Pulmonary artery endothelial cell (primary cell): Measurements from ENCODE around the gene GJB3. TPM values are rescaled to one million over a fixed set of nuclear protein-coding genes. Genes with fewer than 3 reads are reported as not detected.
"Not testable (repeated sequence)": the region's sequence is repeated elsewhere in the genome, so short reads cannot be mapped to it uniquely, and the experiment has no call there.

Source experiments
- DNase-seq: peaks from one replicate; pipeline ENCODE4 v3.0.0-alpha.2; 2011; ENCODE audit warnings: low read depth, low spot score
- total RNA-seq: library from RNA; depleted of rRNA; stranded (reverse); fragments of >200 nt; gene quantifications from 2 replicates; pipeline ENCODE4 v1.2.3, GENCODE V29; 2014

The GJB3 gene
- total RNA-seq, result 0.07 TPM in 1 of 2 replicates, not detected in the other

GRCh38 chr1:34781071-34781843 lies at the start of gene GJB3:
GJB3 (plus strand) TSS chr1:34781214; CDS start chr1:34784763, 3,549 bp downstream.
- DNase-seq, result no peak

GRCh38 chr1:34732831-34733230 lies 48.2 kb upstream of the GJB3 start:
- DNase-seq, result not testable (repeated sequence)

- no peak for DNase-seq
Observed at GRCh38 chr1:34736692-34737091, 44.3 kb upstream of the GJB3 start.

GRCh38 chr1:34737236-34737635 lies 43.8 kb upstream of the GJB3 start:
- not testable (repeated sequence) for DNase-seq

GRCh38 chr1:34739613-34740012 lies 41.4 kb upstream of the GJB3 start:
- no peak for DNase-seq

- DNase-seq, result no peak
Observed at GRCh38 chr1:34740161-34740868, 40.7 kb upstream of the GJB3 start.

GRCh38 chr1:34742667-34743270 lies 38.2 kb upstream of the GJB3 start:
- DNase-seq, result peak; percentile 11

- no peak for DNase-seq
Observed at GRCh38 chr1:34743775-34744174, 37.2 kb upstream of the GJB3 start.

- DNase-seq, result no peak
Observed at GRCh38 chr1:34744851-34745250, 36.2 kb upstream of the GJB3 start.

- DNase-seq, result no peak
Observed at GRCh38 chr1:34745666-34746065, 35.3 kb upstream of the GJB3 start.

GRCh38 chr1:34746101-34746500 lies 34.9 kb upstream of the GJB3 start:
- DNase-seq, result no peak

- DNase-seq, result no peak
Observed at GRCh38 chr1:34746785-34747637, 34.0 kb upstream of the GJB3 start.

- no peak for DNase-seq
Observed at GRCh38 chr1:34747638-34747941, 33.4 kb upstream of the GJB3 start.

- no peak for DNase-seq
Observed at GRCh38 chr1:34749992-34750391, 31.0 kb upstream of the GJB3 start.

GRCh38 chr1:34750610-34751009 lies 30.4 kb upstream of the GJB3 start:
- no peak for DNase-seq

- no peak for DNase-seq
Observed at GRCh38 chr1:34753163-34753562, 27.9 kb upstream of the GJB3 start.

- no peak for DNase-seq
Observed at GRCh38 chr1:34754964-34755637, 25.9 kb upstream of the GJB3 start, which contains the start of gene GJB5. GJB5 (plus strand) TSS chr1:34755047; CDS start chr1:34757331, 2,284 bp downstream.

- no peak for DNase-seq
Observed at GRCh38 chr1:34755961-34756360, 25.1 kb upstream of the GJB3 start.

- no peak for DNase-seq
Observed at GRCh38 chr1:34757386-34757785, 23.6 kb upstream of the GJB3 start.

GRCh38 chr1:34758751-34759150 lies 22.3 kb upstream of the GJB3 start:
- no peak for DNase-seq
